HL-60 (cell line): ENCODE results near the gene MAP3K21.

Experiments
- DNase-seq, 2 experiments: peaks; one replicate each; pipeline ENCODE4 v3.0.0-alpha.2; 2010 to 2020; ENCODE audit warnings: low read depth in 1 of 2, low spot score in 1 of 2
- H3K27ac ChIP-seq: fragments of 250-450 bp; sonication (Bioruptor Pico); replicated peaks from 2 replicates; pipeline ENCODE4 v1.5.1; 2020; ENCODE audit warnings: mild to moderate bottlenecking, moderate library complexity
- H3K27me3 ChIP-seq: fragments of 250-450 bp; sonication (Bioruptor Pico); 2 replicates; pipeline ENCODE4 v1.5.1; 2021; ENCODE audit warnings: mild to moderate bottlenecking, moderate library complexity; ENCODE audit not compliant: insufficient read depth, poor library complexity, severe bottlenecking
- H3K4me3 ChIP-seq: replicated peaks from 2 replicates; pipeline ENCODE4 v1.5.1; 2011; ENCODE audit warnings: mild to moderate bottlenecking, control low read depth, low read length; ENCODE audit not compliant: insufficient read depth
- CTCF ChIP-seq: IDR thresholded peaks from one replicate; pipeline ENCODE4 v1.5.1; 2011; ENCODE audit warnings: low read length, control low read depth, inconsistent platforms; ENCODE audit not compliant: insufficient read depth
- GABPA ChIP-seq: IDR thresholded peaks from 2 replicates; pipeline ENCODE4 v1.6.1; 2012; ENCODE audit warnings: low read depth
- POLR2AphosphoS5 ChIP-seq: IDR thresholded peaks from 2 replicates; pipeline ENCODE4 v1.6.1; 2012; ENCODE audit warnings: low read depth
- REST ChIP-seq: IDR thresholded peaks from 2 replicates; pipeline ENCODE4 v1.6.1; 2012; ENCODE audit warnings: low read depth; ENCODE audit not compliant: insufficient replicate concordance
- SPI1 ChIP-seq: IDR thresholded peaks from 2 replicates; pipeline ENCODE4 v1.6.1; 2012; ENCODE audit warnings: low read depth, mild to moderate bottlenecking, borderline replicate concordance

Gene MAP3K21

GRCh38 chr1:233383984-233384383 is 56.5 kb downstream of the MAP3K21 start:
- H3K27me3 ChIP-seq, result no peaks in the 10 kb centered on the region
- H3K27ac ChIP-seq, result no peak overlapping the region
- no peak for DNase-seq
- TF ChIP-seq POLR2AphosphoS5 (no peak), REST (no peak), SPI1 (no peak), GABPA (no peak), CTCF (no peak)
- no peak overlapping the region for H3K4me3 ChIP-seq

GRCh38 chr1:233386336-233386735 is 58.8 kb downstream of the MAP3K21 start:
- Histone ChIP-seq H3K27ac (no peak overlapping the region), H3K27me3 (no peaks in the 10 kb centered on the region), H3K4me3 (no peak overlapping the region)
- no peak for TF ChIP-seq CTCF
- TF ChIP-seq POLR2AphosphoS5, result no peak
- no peak for TF ChIP-seq GABPA
- no peak for TF ChIP-seq REST
- TF ChIP-seq SPI1, result no peak
- DNase-seq, result no peak

GRCh38 chr1:233387585-233387984 is 60.1 kb downstream of the MAP3K21 start:
- Histone ChIP-seq H3K27ac (no peak overlapping the region), H3K27me3 (no peaks in the 10 kb centered on the region), H3K4me3 (no peak overlapping the region)
- TF ChIP-seq SPI1 (no peak), REST (no peak), POLR2AphosphoS5 (no peak), GABPA (no peak), CTCF (no peak)
- no peak for DNase-seq
